HG03457 (cell line): ENCODE data around the gene MRTFA.
"Not testable (repeated sequence)": the region's sequence is repeated elsewhere in the genome, so short reads cannot be mapped to it uniquely, and the experiment has no call there.

Experiments used
- ATAC-seq: cut with Tn5 transposase; IDR thresholded peaks from one replicate; pipeline ENCODE4 v1.9.1; 2021; ENCODE audit warnings: moderate number of reproducible peaks; ENCODE audit not compliant: unreplicated experiment

MRTFA gene

GRCh38 chr22:40526960-40527359 is 109.6 kb downstream of the MRTFA start:
- no peak for ATAC-seq

GRCh38 chr22:40525250-40525884 is 111.2 kb downstream of the MRTFA start:
- ATAC-seq: no peak

- no peak for ATAC-seq
Measured at GRCh38 chr22:40524392-40525249, 111.9 kb downstream of the MRTFA start.

GRCh38 chr22:40522141-40522540 is 114.4 kb downstream of the MRTFA start:
- no peak for ATAC-seq

GRCh38 chr22:40521046-40521445 is 115.5 kb downstream of the MRTFA start:
- ATAC-seq: no peak

GRCh38 chr22:40520562-40520961 is 116.0 kb downstream of the MRTFA start:
- ATAC-seq: no peak

- ATAC-seq: no peak
Measured at GRCh38 chr22:40519948-40520331, 116.6 kb downstream of the MRTFA start.

GRCh38 chr22:40519284-40519947 is 117.1 kb downstream of the MRTFA start:
- ATAC-seq: no peak

GRCh38 chr22:40518840-40519239 is 117.7 kb downstream of the MRTFA start:
- ATAC-seq: no peak

- ATAC-seq: no peak
Measured at GRCh38 chr22:40517631-40518030, 118.9 kb downstream of the MRTFA start.

- no peak for ATAC-seq
Measured at GRCh38 chr22:40516416-40516815, 120.1 kb downstream of the MRTFA start.

- no peak for ATAC-seq
Measured at GRCh38 chr22:40512426-40513136, 123.9 kb downstream of the MRTFA start.

- no peak for ATAC-seq
Measured at GRCh38 chr22:40511604-40512003, 124.9 kb downstream of the MRTFA start.

GRCh38 chr22:40510631-40511364 is 125.7 kb downstream of the MRTFA start:
- no peak for ATAC-seq

- no peak for ATAC-seq
Measured at GRCh38 chr22:40509401-40510134, 127.0 kb downstream of the MRTFA start.

GRCh38 chr22:40508046-40508445 is 128.5 kb downstream of the MRTFA start:
- not testable (repeated sequence) for ATAC-seq

- no peak for ATAC-seq
Measured at GRCh38 chr22:40507491-40507890, 129.0 kb downstream of the MRTFA start.

GRCh38 chr22:40506762-40507161 is 129.8 kb downstream of the MRTFA start:
- no peak for ATAC-seq

GRCh38 chr22:40504285-40505249 is 132.0 kb downstream of the MRTFA start:
- no peak for ATAC-seq
